CD8-positive, alpha-beta memory T cell (primary cell): ENCODE data around the gene SLC30A3. TPM values are rescaled to one million over a fixed set of nuclear protein-coding genes. Genes with fewer than 3 reads are reported as not detected.

Experiments used
- CTCF ChIA-PET: fragments of 350-600 bp; sonication (Branson Sonifier 250); formaldehyde crosslinking; loops from one replicate; lab custom pipeline; 2021; ENCODE audit warnings: antibody characterized with exemption; lab: Charles Lee
- POLR2A ChIA-PET: fragments of 350-600 bp; sonication (Branson Sonifier 250); formaldehyde crosslinking; loops from one replicate; lab custom pipeline; 2021; ENCODE audit warnings: antibody characterized with exemption; lab: Charles Lee
- DNase-seq, 5 donors: peaks; one replicate each; pipeline versions ENCODE4 v3.0.0 to v3.0.0-alpha.2; 2020 to 2022; ENCODE audit warnings: mixed read lengths in 1 of 5
- H3K27ac ChIP-seq: one replicate; pipeline ENCODE4 v1.7.0; 2013; ENCODE audit warnings: low read depth, mild to moderate bottlenecking, low read length, moderate library complexity
- H3K27me3 ChIP-seq: 2 replicates; pipeline ENCODE4 v1.7.0; 2013; ENCODE audit warnings: low read length, mild to moderate bottlenecking; ENCODE audit not compliant: insufficient read depth, poor library complexity, severe bottlenecking
- H3K36me3 ChIP-seq: 2 replicates; pipeline ENCODE4 v1.7.0; 2013; ENCODE audit warnings: mild to moderate bottlenecking, low read length, moderate library complexity; ENCODE audit not compliant: insufficient read depth
- H3K4me1 ChIP-seq: 2 replicates; pipeline ENCODE4 v1.7.0; 2013; ENCODE audit warnings: mild to moderate bottlenecking, low read length, moderate library complexity; ENCODE audit not compliant: insufficient read depth
- H3K4me3 ChIP-seq: 2 replicates; pipeline ENCODE4 v1.7.0; 2013; ENCODE audit warnings: mild to moderate bottlenecking, low read length
- H3K9me3 ChIP-seq: 2 replicates; pipeline ENCODE4 v1.7.0; 2013; ENCODE audit warnings: mild to moderate bottlenecking, low read length
- H3K27ac Mint-ChIP-seq, 8 donors: one replicate each; pipeline ENCODE4 v1.8.0; 2020 to 2021; ENCODE audit warnings: mixed read lengths in 8 of 8, mild to moderate bottlenecking in 6 of 8, inconsistent platforms in 3 of 8, moderate library complexity in 3 of 8
- H3K27me3 Mint-ChIP-seq, 2 donors: one replicate each; pipeline ENCODE4 v1.8.0; 2020 to 2021; ENCODE audit warnings: mixed read lengths in 2 of 2, mild to moderate bottlenecking in 1 of 2, moderate library complexity in 1 of 2
- H3K36me3 Mint-ChIP-seq, 3 donors: one replicate each; pipeline ENCODE4 v1.8.0; 2020 to 2021; ENCODE audit warnings: mixed read lengths in 3 of 3, inconsistent platforms in 1 of 3, mild to moderate bottlenecking in 1 of 3
- H3K4me1 Mint-ChIP-seq, 3 donors: one replicate each; pipeline ENCODE4 v1.8.0; 2020 to 2021; ENCODE audit warnings: mixed read lengths in 3 of 3, inconsistent platforms in 1 of 3, mild to moderate bottlenecking in 1 of 3
- H3K4me3 Mint-ChIP-seq, 7 donors: one replicate each; pipeline ENCODE4 v1.8.0; 2020 to 2021; ENCODE audit warnings: mixed read lengths in 7 of 7, mild to moderate bottlenecking in 6 of 7, moderate library complexity in 4 of 7, inconsistent platforms in 2 of 7
- H3K9me3 Mint-ChIP-seq, 5 donors: one replicate each; pipeline ENCODE4 v1.8.0; 2020 to 2022; ENCODE audit warnings: mixed read lengths in 5 of 5, mild to moderate bottlenecking in 3 of 5, moderate library complexity in 2 of 5, inconsistent platforms in 1 of 5
- polyA plus RNA-seq: library from polyadenylated mRNA; unstranded; fragments of 300-500 nt; fragmentation: Illumina TruSeq; gene quantifications from one replicate; pipeline ENCODE4 v1.2.3, GENCODE V29; 2021
- total RNA-seq, 2 experiments: library from RNA; stranded (reverse); gene quantifications; one replicate each; pipeline ENCODE4 v1.2.3, GENCODE V29; 2021

Gene SLC30A3
- total and polyA plus RNA-seq, 3 experiments from 2014 or later, result 0.33 to 0.55 TPM; not detected in 1

GRCh38 chr2:27255187-27255586 lies 7.7 kb downstream of the SLC30A3 start:
- no peak overlapping the region for H3K4me3 ChIP-seq
- H3K9me3 Mint-ChIP-seq, result no peaks in the 10 kb centered on the region
- POLR2A ChIA-PET, result no interaction called here
- CTCF ChIA-PET, result no interaction called here
- peaks cover 39 to 68% of the 10 kb centered on the region in 2 donors for H3K27me3 Mint-ChIP-seq
- H3K36me3 ChIP-seq, result no peaks in the 10 kb centered on the region
- no peak overlapping the region for H3K27ac ChIP-seq
- peaks cover 21% of the 10 kb centered on the region for H3K27me3 ChIP-seq
- no peaks in the 10 kb centered on the region for H3K36me3 Mint-ChIP-seq
- H3K4me1 Mint-ChIP-seq, result no peaks in the 10 kb centered on the region
- H3K27ac Mint-ChIP-seq, result no peak overlapping the region
- H3K4me1 ChIP-seq, result no peaks in the 10 kb centered on the region
- H3K4me3 Mint-ChIP-seq, result no peak overlapping the region
- DNase-seq, result no peak
- H3K9me3 ChIP-seq, result no peaks in the 10 kb centered on the region

GRCh38 chr2:27251766-27252165 lies 11.1 kb downstream of the SLC30A3 start:
- Mint-ChIP-seq H3K4me3 (no peak overlapping the region), H3K27me3 (peaks cover 15 to 39% of the 10 kb centered on the region in 2 donors), H3K9me3 (no peaks in the 10 kb centered on the region), H3K27ac (peak overlapping the region in 1 of 8 donors; percentile 55), H3K4me1 (no peaks in the 10 kb centered on the region), H3K36me3 (no peaks in the 10 kb centered on the region)
- H3K4me1 ChIP-seq, result no peaks in the 10 kb centered on the region
- no peaks in the 10 kb centered on the region for H3K36me3 ChIP-seq
- POLR2A ChIA-PET, result interaction anchor here (1.3 kb wide), 1 partner anchor 21 kb away, joined by 3 read pairs; no protein-coding TSS in a partner anchor
- no peak overlapping the region for H3K27ac ChIP-seq
- DNase-seq, result no peak
- CTCF ChIA-PET, result interaction anchor here (1.2 kb wide), 1 partner anchor 28 kb away, joined by 4 read pairs; no protein-coding TSS in a partner anchor
- peaks cover 7% of the 10 kb centered on the region for H3K27me3 ChIP-seq
- H3K4me3 ChIP-seq, result no peak overlapping the region
- no peaks in the 10 kb centered on the region for H3K9me3 ChIP-seq

DNA sequence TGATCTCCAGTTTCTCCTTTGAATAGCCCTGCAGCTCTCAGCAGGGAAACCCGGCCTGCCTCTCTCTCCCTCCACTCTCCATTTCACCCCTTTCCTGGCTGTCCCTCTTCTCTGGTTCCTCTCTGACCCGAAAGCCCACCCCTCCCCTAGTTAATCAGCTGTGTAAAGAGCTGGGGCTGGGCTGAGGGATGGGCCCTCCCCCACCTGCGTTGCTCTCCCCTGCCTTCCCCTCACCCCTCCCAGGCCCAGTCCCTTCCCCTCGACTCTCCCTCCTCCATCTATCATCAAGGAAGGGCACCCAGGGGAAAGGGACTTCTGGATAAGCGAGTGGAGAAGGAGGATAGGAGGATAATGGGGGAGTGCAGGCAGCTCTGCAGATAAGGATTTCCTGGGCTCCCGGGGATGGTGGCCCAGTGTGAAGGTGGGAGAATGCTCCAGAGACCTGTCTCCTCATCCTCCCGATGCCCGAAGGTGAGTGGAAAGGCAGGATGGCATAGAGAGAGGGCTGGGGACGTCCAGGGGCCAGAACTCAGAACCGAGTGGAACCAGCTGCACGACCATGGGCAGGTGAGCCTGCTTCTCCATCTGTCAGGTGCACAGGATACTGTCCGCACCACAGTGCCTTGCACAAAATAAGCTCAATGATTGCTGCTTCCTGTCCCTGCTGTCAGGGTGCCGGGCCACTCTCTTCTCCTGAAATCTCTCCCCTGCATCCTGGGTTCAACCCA lies 12.0 kb downstream of the SLC30A3 start:
- Histone ChIP-seq H3K27me3 (peaks cover 7% of the 10 kb centered on the region), H3K36me3 (no peaks in the 10 kb centered on the region), H3K9me3 (no peaks in the 10 kb centered on the region), H3K4me1 (no peaks in the 10 kb centered on the region), H3K4me3 (no peak overlapping the region), H3K27ac (no peak overlapping the region)
- Mint-ChIP-seq H3K4me3 (no peak overlapping the region), H3K9me3 (no peaks in the 10 kb centered on the region), H3K36me3 (no peaks in the 10 kb centered on the region), H3K27ac (peak overlapping the region in 1 of 8 donors; percentile 7), H3K4me1 (no peaks in the 10 kb centered on the region), H3K27me3 (peaks cover 7 to 30% of the 10 kb centered on the region in 2 donors)
- ChIA-PET CTCF (interaction anchor here (1.2 kb wide), 1 partner anchor 29 kb away, joined by 4 read pairs; no protein-coding TSS in a partner anchor), POLR2A (interaction anchor here (1.3 kb wide), 1 partner anchor 20 kb away, joined by 3 read pairs; no protein-coding TSS in a partner anchor)
- no peak for DNase-seq

- Mint-ChIP-seq H3K4me1 (no peaks in the 10 kb centered on the region), H3K27ac (no peak overlapping the region), H3K27me3 (peaks cover 7 to 24% of the 10 kb centered on the region in 2 donors), H3K9me3 (no peaks in the 10 kb centered on the region), H3K4me3 (no peak overlapping the region), H3K36me3 (no peaks in the 10 kb centered on the region)
- Histone ChIP-seq H3K4me1 (no peaks in the 10 kb centered on the region), H3K27ac (no peak overlapping the region), H3K4me3 (no peak overlapping the region), H3K27me3 (peaks cover 7% of the 10 kb centered on the region), H3K36me3 (no peaks in the 10 kb centered on the region), H3K9me3 (no peaks in the 10 kb centered on the region)
- CTCF ChIA-PET, result interaction anchor here (0.7 to 1.6 kb wide), 5 partner anchors 8 to 288 kb away, joined by 3 to 9 read pairs (median 3); no protein-coding TSS in a partner anchor
- POLR2A ChIA-PET, result no interaction called here
- peak; percentile 19 to 61 (median 29) for DNase-seq
Measured at GRCh38 chr2:27249891-27250651, 12.8 kb downstream of the SLC30A3 start.

- H3K4me3 ChIP-seq, result no peak overlapping the region
- H3K4me3 Mint-ChIP-seq, result no peak overlapping the region
- H3K9me3 Mint-ChIP-seq, result no peaks in the 10 kb centered on the region
- no peak overlapping the region for H3K27ac Mint-ChIP-seq
- H3K4me1 Mint-ChIP-seq, result no peaks in the 10 kb centered on the region
- peaks cover 7% of the 10 kb centered on the region for H3K27me3 ChIP-seq
- ChIA-PET POLR2A (interaction anchor here (1.0 kb wide), 1 partner anchor 16 kb away, joined by 3 read pairs; no protein-coding TSS in a partner anchor), CTCF (interaction anchor here (0.7 to 1.6 kb wide), 6 partner anchors 8 to 288 kb away, joined by 3 to 9 read pairs (median 3); no protein-coding TSS in a partner anchor)
- no peaks in the 10 kb centered on the region for H3K9me3 ChIP-seq
- peaks cover 0 to 2% (median 0%) of the 10 kb centered on the region in 3 donors for H3K36me3 Mint-ChIP-seq
- DNase-seq, result no peak
- no peaks in the 10 kb centered on the region for H3K4me1 ChIP-seq
- H3K27me3 Mint-ChIP-seq, result peaks cover 5 to 16% of the 10 kb centered on the region in 2 donors
- no peak overlapping the region for H3K27ac ChIP-seq
- no peaks in the 10 kb centered on the region for H3K36me3 ChIP-seq
Measured at GRCh38 chr2:27249159-27249890, 13.5 kb downstream of the SLC30A3 start.

DNA sequence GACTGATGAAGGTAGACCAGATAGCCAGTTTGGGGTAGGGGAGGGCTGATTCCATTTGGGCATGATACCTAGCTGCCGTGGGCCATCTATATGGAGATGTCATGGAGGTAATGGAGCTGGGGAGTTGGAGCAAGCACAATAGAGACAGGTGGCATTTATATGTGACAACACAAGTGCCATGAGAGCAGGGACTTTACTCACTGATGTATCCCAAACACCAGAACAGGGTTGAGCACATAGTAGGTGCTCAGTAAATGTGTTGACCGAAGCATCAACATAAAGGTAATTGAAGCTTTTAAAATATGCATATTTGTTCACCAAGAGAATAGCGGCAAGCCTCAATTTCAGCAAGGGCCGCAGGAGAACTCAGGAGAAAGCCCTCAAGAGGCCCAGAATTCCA lies 15.0 kb downstream of the SLC30A3 start:
- no peak overlapping the region for H3K27ac ChIP-seq
- POLR2A ChIA-PET, result no interaction called here
- H3K27ac Mint-ChIP-seq, result peak overlapping the region in 2 of 8 donors; percentile 46 to 86

GRCh38 chr2:27245626-27246025 lies 17.2 kb downstream of the SLC30A3 start:
- H3K27ac ChIP-seq, result no peak overlapping the region
- H3K27me3 Mint-ChIP-seq, result no peaks in the 10 kb centered on the region
- H3K4me3 ChIP-seq, result no peak overlapping the region
- no peak overlapping the region for H3K4me3 Mint-ChIP-seq
- no peak for DNase-seq
- H3K27me3 ChIP-seq, result no peaks in the 10 kb centered on the region
- H3K9me3 ChIP-seq, result no peaks in the 10 kb centered on the region
- H3K36me3 Mint-ChIP-seq, result peaks cover 0 to 39% (median 2%) of the 10 kb centered on the region in 3 donors
- H3K4me1 Mint-ChIP-seq, result peaks cover 0 to 10% (median 3%) of the 10 kb centered on the region in 3 donors
- no peaks in the 10 kb centered on the region for H3K4me1 ChIP-seq
- H3K36me3 ChIP-seq, result peaks cover 24% of the 10 kb centered on the region
- H3K9me3 Mint-ChIP-seq, result no peaks in the 10 kb centered on the region
- ChIA-PET POLR2A (no interaction called here), CTCF (interaction anchor here (1.9 kb wide), 1 partner anchor 35 kb away, joined by 6 read pairs; no protein-coding TSS in a partner anchor)
- peak overlapping the region in 1 of 8 donors; percentile 90 for H3K27ac Mint-ChIP-seq

More for the DNA sequence above, 15.0 kb downstream of the SLC30A3 start:
- CTCF ChIA-PET, result interaction anchor here (0.9 to 1.2 kb wide), 2 partner anchors 55 to 286 kb away, joined by 3 read pairs; no protein-coding TSS in a partner anchor
- peaks cover 0 to 16% (median 0%) of the 10 kb centered on the region in 3 donors for H3K36me3 Mint-ChIP-seq
- Histone ChIP-seq H3K4me3 (no peak overlapping the region), H3K4me1 (no peaks in the 10 kb centered on the region), H3K9me3 (no peaks in the 10 kb centered on the region), H3K36me3 (peaks cover 12% of the 10 kb centered on the region), H3K27me3 (peaks cover 7% of the 10 kb centered on the region)
- no peak overlapping the region for H3K4me3 Mint-ChIP-seq
- peaks cover 5 to 13% of the 10 kb centered on the region in 2 donors for H3K27me3 Mint-ChIP-seq
- no peaks in the 10 kb centered on the region for H3K4me1 Mint-ChIP-seq
- no peak for DNase-seq
- no peaks in the 10 kb centered on the region for H3K9me3 Mint-ChIP-seq
